Activated naive CD8-positive, alpha-beta T cell (primary cell): Measurements from ENCODE around the gene NFIC.
"Not testable (repeated sequence)": the region's sequence is repeated elsewhere in the genome, so short reads cannot be mapped to it uniquely, and the experiment has no call there.

Experiments used
- H3K27ac Mint-ChIP-seq: one replicate; pipeline ENCODE4 v1.8.0; 2021; ENCODE audit warnings: mixed read lengths
- H3K27me3 Mint-ChIP-seq: one replicate; pipeline ENCODE4 v1.8.0; 2021; ENCODE audit warnings: mixed read lengths
- H3K36me3 Mint-ChIP-seq: one replicate; pipeline ENCODE4 v1.8.0; 2021; ENCODE audit warnings: mixed read lengths
- H3K4me1 Mint-ChIP-seq: one replicate; pipeline ENCODE4 v1.8.0; 2021; ENCODE audit warnings: low read depth, mixed read lengths
- H3K4me3 Mint-ChIP-seq: one replicate; pipeline ENCODE4 v1.8.0; 2021; ENCODE audit warnings: mild to moderate bottlenecking, mixed read lengths
- H3K9me3 Mint-ChIP-seq: one replicate; pipeline ENCODE4 v1.8.0; 2021; ENCODE audit warnings: low read depth, mixed read lengths

Gene NFIC

DNA sequence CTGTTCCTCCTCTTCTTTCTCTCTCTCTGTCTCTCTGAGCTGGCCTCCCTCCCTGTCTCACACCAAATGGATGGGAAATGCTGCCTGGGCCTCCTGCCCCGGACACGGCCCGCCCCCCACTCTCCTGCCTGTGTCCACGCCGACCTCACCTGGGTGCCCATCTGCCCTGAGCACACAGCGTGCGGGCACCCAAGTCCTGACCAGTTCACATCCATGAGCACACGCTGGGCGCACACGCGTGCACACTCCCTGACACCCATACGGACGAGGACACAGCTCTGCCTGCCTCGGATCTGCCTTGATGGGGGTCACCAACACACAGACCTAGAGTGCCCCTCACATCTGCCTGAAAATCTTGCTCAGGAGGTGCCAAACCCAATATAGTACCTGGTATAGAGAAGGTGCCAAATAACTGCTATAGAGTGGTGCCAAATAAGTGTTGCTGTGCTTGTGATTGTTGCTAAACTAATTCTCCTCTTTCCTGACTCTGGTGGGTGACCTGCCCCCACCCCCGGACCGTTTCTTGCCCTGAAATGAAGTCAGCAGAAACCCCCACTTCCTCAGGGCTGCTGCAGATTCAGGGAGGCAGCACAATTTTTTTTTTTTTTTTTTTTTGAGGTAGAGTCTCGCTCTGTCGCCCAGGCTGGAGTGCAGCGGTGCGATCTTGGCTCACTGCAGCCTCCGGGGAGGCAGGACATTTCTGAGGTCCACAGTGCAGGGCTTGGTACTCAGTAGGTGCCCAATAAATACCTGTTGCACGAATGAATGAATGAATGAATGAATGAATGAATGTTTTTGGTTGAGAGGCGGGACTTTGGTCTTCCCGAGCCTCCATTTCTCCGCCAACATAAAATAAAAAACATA lies 4.6 kb downstream of the NFIC start:
- Mint-ChIP-seq H3K4me1 (peaks cover 29% of the 10 kb centered on the region), H3K9me3 (no peaks in the 10 kb centered on the region), H3K4me3 (no peak overlapping the region), H3K27me3 (no peaks in the 10 kb centered on the region), H3K27ac (no peak overlapping the region), H3K36me3 (no peaks in the 10 kb centered on the region)

DNA sequence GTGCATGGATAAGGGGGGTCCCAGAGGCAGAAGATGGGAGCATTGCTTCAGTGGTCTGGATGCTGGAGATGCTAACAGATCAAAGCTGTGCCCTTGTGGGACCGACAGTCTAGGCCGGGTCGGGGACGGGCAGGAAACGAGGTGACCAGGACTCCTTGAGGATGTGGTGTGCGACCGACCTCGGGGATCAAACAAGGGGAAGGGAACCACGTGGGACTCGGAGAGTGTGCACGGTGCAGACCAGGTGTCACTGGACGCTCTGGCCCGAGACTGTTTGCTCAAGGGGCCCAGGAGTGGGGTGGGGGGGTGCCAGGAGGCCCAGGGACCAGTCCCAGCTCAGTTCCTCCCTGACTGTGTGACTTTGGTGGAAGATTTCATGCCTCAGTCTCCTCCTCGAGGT lies 6.0 kb downstream of the NFIC start:
- Mint-ChIP-seq H3K27ac (no peak overlapping the region), H3K36me3 (no peaks in the 10 kb centered on the region), H3K4me3 (no peak overlapping the region), H3K9me3 (no peaks in the 10 kb centered on the region), H3K27me3 (no peaks in the 10 kb centered on the region), H3K4me1 (peaks cover 29% of the 10 kb centered on the region)

GRCh38 chr19:3373971-3374368 lies 7.6 kb downstream of the NFIC start:
- Mint-ChIP-seq H3K4me1 (peaks cover 17% of the 10 kb centered on the region), H3K27me3 (no peaks in the 10 kb centered on the region), H3K36me3 (no peaks in the 10 kb centered on the region), H3K4me3 (no peak overlapping the region), H3K9me3 (no peaks in the 10 kb centered on the region), H3K27ac (no peak overlapping the region)

DNA sequence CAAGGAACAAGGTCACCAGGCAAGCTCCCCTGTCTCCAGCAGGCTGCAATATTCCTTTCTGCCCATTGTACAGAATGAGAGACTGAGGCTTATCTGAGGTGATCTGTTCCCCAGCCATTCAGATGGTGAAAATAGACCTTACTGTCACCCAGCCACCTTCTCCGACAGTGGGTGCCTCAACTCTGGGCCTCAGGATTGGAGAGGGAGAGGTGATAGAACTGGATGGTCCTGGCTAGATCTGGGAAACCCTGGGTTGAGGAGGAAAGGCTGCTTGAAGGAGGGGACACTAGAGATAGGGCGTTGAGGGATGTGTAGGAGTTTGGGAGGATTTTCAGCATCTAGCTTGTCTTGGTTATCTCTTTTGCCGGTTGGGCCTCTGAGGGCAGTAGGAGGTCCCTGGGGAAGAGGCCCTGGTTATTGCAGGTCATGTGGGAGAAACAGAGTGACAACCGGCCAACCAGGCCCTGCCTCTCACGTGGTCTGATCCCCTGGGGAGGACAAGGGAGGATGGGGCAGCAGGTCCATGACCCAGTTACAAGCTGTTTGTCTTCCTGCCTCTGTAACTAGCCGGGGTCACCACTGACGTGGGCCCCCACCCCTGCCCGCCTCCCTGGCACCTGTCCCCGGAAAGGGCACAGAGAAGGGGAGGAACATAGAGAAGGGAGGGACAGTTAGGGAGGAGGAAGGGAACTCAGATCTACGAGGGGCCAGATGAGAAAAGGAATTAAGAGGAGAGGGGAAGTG lies 8.2 kb downstream of the NFIC start:
- Mint-ChIP-seq H3K4me3 (no peak overlapping the region), H3K4me1 (peaks cover 15% of the 10 kb centered on the region), H3K9me3 (no peaks in the 10 kb centered on the region), H3K27ac (no peak overlapping the region), H3K27me3 (no peaks in the 10 kb centered on the region), H3K36me3 (no peaks in the 10 kb centered on the region)

DNA sequence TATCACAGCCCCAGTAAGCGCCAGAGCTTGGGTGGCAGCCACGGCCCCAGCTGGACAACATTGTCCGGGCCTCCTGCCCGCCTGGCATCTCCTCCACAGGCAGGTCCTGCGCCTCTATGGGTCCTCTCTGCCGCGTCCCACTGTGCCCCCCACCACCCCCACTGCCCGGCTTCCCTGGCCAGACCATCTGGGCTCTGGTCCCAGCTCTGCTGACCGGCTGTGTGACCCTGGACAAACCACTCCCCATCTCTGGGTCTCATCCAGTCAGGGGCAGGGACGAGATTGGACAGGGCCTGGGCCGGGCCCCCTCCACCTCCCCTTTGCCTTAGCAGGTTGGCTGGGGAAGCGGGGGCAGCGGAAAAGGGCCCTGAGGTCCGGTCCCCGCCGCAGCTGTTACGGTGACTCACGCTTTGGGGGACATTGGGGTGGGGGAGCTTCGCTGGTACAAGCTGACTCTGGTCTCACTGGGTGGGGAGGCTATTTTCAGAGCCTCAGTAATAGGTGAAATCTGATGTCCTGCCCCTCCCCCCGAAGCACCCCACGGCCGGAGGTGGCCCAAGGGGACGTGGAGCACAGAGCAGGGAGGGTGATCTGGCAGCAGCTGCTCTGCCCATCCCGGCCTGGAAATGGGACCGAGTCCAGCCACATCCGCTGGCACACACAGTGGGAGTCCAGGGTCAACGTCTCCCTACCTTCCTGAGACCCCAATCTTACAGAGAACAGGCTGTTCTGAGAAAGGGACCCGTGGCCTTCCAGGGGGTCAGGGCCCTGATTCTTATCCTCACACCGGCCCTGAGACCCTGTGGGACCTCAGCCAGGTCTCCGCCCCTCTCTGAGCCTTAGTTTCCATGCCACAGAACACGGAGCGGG lies 9.1 kb downstream of the NFIC start:
- Mint-ChIP-seq H3K9me3 (no peaks in the 10 kb centered on the region), H3K27ac (no peak overlapping the region), H3K27me3 (no peaks in the 10 kb centered on the region), H3K4me1 (peaks cover 8% of the 10 kb centered on the region), H3K4me3 (no peak overlapping the region), H3K36me3 (no peaks in the 10 kb centered on the region)

DNA sequence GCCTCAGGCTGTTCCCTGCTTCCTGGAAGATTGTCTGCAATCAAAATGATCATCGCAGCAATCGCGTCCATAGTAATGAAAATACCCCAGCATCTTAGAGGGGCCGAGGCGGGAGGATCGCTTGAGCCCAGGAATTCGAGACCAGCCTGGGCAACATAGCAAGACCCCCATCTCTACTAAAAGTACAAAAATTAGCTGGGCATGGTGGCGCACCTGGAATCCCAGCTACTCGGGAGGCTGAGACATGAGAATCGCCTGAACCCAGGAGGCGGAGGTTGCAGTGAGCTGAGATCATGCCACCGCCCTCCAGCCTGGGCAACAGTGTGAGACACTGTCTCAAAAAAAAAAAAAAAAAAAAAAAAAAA lies 9.7 kb downstream of the NFIC start:
- H3K9me3 Mint-ChIP-seq: not testable (repeated sequence)

GRCh38 chr19:3378352-3379150 lies 12.2 kb downstream of the NFIC start:
- Mint-ChIP-seq H3K36me3 (peaks cover 5% of the 10 kb centered on the region), H3K27ac (no peak overlapping the region), H3K4me1 (peaks cover 8% of the 10 kb centered on the region), H3K27me3 (no peaks in the 10 kb centered on the region), H3K9me3 (no peaks in the 10 kb centered on the region), H3K4me3 (no peak overlapping the region)

More for the DNA sequence above, 9.7 kb downstream of the NFIC start:
- not testable (repeated sequence) for H3K4me3 Mint-ChIP-seq, H3K4me1 Mint-ChIP-seq, H3K27ac Mint-ChIP-seq, H3K36me3 Mint-ChIP-seq, H3K27me3 Mint-ChIP-seq

- no peak overlapping the region for H3K27ac Mint-ChIP-seq
- peaks cover 7% of the 10 kb centered on the region for H3K4me1 Mint-ChIP-seq
- H3K9me3 Mint-ChIP-seq: no peaks in the 10 kb centered on the region
- no peaks in the 10 kb centered on the region for H3K27me3 Mint-ChIP-seq
- no peak overlapping the region for H3K4me3 Mint-ChIP-seq
- peaks cover 5% of the 10 kb centered on the region for H3K36me3 Mint-ChIP-seq
Measured at GRCh38 chr19:3380829-3381228, 14.4 kb downstream of the NFIC start.

GRCh38 chr19:3381701-3382372 lies 15.5 kb downstream of the NFIC start:
- Mint-ChIP-seq H3K4me3 (no peak overlapping the region), H3K4me1 (peaks cover 7% of the 10 kb centered on the region), H3K36me3 (peaks cover 5% of the 10 kb centered on the region), H3K27me3 (no peaks in the 10 kb centered on the region), H3K9me3 (no peaks in the 10 kb centered on the region), H3K27ac (no peak overlapping the region)

DNA sequence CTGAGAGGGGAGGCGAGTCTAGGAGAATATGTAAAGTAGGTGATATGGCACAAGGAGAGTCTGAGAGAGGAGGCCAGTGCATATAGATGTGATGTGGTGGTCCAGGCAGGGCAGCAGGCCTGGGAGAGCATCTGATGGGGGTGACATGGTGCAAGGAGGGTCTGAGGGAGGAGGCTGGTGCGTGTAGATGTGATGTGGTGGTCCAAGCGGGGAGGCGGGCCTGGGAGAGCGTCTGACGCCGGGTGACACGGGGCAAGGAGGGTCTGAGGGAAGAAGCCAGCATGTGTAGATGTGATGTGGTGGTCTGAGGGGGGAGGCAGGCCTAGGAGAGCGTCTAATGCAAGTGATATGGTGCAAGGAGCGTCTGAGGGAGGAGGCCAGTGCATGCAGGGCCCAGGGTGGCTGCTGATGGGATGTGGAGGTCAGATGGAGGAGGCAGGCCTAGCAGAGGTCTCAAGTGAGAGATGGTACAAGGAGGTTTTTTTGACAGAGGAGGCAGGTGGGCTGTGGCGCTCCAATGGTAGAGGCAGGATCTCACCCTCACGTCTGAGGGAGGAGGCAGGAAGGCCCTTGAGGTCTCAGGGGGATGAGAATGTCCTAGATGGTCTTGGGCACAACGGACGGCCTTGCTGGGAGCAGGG lies 16.2 kb downstream of the NFIC start:
- no peak overlapping the region for H3K27ac Mint-ChIP-seq
- H3K27me3 Mint-ChIP-seq: no peaks in the 10 kb centered on the region
- H3K4me3 Mint-ChIP-seq: no peak overlapping the region
- H3K4me1 Mint-ChIP-seq: peaks cover 7% of the 10 kb centered on the region
- peaks cover 5% of the 10 kb centered on the region for H3K36me3 Mint-ChIP-seq
- no peaks in the 10 kb centered on the region for H3K9me3 Mint-ChIP-seq

DNA sequence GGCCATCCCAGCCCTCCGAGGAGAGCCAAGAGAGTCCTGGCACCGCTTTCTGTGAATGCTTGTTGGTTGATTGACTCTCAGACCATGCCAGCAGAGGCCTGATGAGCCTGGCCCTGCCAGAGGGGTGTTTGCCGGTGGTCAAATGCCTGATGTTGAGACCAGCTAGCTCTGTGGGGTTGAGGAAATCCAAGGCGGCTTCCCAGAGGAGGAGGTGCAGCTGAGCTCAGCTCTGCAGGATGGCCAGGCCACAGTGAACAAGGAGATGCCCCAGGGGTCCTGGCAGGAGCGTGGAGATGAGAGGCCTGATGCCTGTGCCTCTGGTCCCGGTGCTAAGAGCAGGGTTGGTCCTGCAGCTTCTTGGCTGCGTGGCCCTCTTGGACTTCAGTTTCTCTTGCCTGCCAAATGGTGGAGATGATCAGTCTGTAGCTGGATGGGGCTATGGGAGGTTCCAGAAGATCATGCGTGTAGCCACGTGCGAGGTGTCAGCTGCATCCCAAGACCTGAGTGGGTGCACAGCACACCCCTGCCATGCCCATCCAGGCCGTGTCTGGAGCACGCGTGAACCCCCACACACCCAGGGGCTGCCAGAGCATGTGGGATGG lies 16.8 kb downstream of the NFIC start:
- Mint-ChIP-seq H3K4me1 (peaks cover 7% of the 10 kb centered on the region), H3K27ac (no peak overlapping the region), H3K27me3 (no peaks in the 10 kb centered on the region), H3K4me3 (no peak overlapping the region), H3K36me3 (peaks cover 5% of the 10 kb centered on the region), H3K9me3 (no peaks in the 10 kb centered on the region)

GRCh38 chr19:3386447-3387234 lies 20.3 kb downstream of the NFIC start:
- Mint-ChIP-seq H3K4me3 (no peak overlapping the region), H3K36me3 (peaks cover 5% of the 10 kb centered on the region), H3K4me1 (peaks cover 16% of the 10 kb centered on the region), H3K9me3 (no peaks in the 10 kb centered on the region), H3K27me3 (no peaks in the 10 kb centered on the region), H3K27ac (no peak overlapping the region)
